Amygdala (tissue), 56 donors: ENCODE data around the gene KCNMB1.

Source experiments
- DNase-seq, 56 donors: peaks; one replicate each; lab custom pipeline; 2025; lab: John Stamatoyannopoulos, UW

KCNMB1 gene

GRCh38 chr5:170347022-170347567 is 42.1 kb downstream of the KCNMB1 start:
- no peak for DNase-seq

DNA sequence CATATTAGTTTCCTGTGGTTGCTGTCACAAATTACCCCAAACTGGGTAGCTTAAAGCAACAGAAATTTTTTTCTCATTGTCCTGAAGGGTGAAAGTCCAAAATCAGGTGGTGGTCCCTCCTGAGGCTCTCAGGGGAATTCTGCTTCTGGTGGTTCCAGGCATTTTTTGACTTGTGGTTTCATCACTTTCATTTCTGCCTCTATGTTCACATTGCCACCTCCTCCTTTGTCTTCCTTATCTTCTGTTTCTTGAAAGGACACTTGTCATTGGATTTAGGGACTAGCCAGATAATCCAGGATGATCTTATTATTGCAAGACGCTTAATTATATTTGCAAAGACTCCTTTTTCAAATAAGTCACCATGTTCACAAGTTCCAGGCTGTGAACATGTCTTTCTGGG is 43.2 kb downstream of the KCNMB1 start:
- no peak for DNase-seq

- no peak for DNase-seq
These were observed 46.0 kb downstream of the KCNMB1 start for GRCh38 chr5:170343177-170343576.

GRCh38 chr5:170342153-170342725 is 46.9 kb downstream of the KCNMB1 start:
- DNase-seq: no peak

DNA sequence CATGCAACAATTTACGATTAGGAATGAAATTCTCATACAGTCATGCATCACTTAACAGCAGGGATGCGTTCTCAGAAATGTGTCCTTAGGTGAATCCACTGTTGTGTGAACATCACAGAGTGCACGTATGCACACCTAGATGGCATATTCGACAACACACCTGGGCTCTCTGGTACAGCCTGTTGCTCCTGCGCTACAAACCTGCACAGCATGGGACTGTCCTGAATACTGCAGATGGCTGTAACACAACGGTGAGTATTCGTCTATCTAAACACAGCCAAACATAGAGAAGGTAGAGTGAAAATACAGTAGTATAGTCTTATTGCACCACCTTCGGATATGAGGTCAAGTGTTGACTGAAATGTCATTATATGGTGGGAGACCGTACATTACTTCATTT is 47.6 kb downstream of the KCNMB1 start:
- no peak for DNase-seq

GRCh38 chr5:170339780-170340167 is 49.4 kb downstream of the KCNMB1 start:
- no peak for DNase-seq

DNA sequence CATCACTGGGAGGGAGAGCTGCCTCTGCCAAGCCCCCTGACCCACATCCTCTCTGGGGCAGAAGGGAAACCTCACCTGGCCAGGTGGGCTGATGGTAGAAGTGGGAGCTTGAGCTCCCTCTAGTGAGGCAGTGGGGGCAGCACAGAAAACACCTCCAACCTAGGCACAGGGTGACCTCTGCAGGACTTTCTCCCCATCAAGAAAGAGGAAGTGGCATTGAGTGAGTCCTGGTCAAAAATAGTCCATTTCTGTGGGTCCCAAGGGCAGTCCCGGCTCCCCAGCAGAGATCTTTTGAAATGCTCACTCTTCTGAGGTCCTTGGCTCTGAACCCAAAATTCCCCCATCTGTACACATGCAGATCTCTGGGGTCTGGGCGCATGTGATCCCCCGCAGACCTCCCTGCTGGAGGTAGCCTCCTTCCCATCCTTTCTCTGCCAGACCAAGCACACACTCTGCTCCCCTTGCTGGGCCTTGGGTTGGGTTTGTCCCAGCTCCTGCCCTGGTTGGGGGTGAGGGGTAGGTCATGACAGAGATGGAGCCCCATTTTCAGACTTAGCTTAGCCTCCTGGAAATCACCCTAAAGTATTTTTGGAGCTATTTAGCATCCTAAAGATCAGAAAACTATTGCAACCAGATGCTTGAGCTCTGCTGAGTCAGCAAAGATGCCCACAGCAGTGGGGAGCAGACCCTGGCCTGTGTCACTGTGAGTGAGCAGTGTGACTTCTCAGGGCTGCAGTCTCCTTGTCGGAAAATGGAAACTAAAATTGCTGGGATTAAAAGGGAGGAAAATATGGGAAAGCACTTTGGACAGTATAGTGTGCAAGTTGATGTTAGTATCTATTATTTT is 50.0 kb downstream of the KCNMB1 start:
- peak in 1 of 56 donors; percentile 11 for DNase-seq

- no peak for DNase-seq
These were observed 50.9 kb downstream of the KCNMB1 start for GRCh38 chr5:170338291-170338690.

DNA sequence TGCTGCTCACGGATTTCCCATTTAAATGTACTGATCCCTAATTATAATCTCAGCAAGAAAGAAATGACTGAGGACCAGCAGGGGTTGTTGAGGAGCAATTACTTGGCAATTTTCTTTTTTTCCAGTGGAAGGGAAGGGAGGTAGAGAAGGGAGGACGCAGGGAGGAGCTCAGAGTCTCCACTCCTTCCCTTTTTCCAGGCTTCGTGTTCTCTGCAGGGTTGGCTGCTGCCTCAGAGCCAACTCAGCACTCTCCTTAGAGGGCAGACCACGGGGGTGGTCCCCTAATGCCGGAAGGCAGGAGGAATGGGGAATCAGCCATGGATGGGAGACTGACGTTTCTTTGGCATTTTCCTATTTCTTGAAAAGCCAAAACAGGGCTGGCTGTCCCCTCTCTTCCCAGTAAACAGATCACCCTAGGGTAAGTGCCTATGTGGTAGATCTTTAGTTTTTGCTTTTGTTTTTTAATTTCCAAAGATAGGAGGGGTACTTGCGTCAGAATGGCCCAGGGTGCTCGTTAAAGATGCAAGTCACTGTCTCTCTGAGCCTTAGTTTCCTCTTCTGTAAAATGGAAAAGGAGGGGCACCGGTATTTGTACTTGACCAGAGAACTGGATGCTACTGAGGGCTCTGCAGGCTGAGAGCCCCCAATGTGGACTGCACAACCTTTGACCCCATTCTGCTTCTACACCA is 52.0 kb downstream of the KCNMB1 start:
- no peak for DNase-seq

- DNase-seq: no peak
These were observed 53.1 kb downstream of the KCNMB1 start for GRCh38 chr5:170336065-170336464.

GRCh38 chr5:170334626-170335025 is 54.5 kb downstream of the KCNMB1 start:
- no peak for DNase-seq

DNA sequence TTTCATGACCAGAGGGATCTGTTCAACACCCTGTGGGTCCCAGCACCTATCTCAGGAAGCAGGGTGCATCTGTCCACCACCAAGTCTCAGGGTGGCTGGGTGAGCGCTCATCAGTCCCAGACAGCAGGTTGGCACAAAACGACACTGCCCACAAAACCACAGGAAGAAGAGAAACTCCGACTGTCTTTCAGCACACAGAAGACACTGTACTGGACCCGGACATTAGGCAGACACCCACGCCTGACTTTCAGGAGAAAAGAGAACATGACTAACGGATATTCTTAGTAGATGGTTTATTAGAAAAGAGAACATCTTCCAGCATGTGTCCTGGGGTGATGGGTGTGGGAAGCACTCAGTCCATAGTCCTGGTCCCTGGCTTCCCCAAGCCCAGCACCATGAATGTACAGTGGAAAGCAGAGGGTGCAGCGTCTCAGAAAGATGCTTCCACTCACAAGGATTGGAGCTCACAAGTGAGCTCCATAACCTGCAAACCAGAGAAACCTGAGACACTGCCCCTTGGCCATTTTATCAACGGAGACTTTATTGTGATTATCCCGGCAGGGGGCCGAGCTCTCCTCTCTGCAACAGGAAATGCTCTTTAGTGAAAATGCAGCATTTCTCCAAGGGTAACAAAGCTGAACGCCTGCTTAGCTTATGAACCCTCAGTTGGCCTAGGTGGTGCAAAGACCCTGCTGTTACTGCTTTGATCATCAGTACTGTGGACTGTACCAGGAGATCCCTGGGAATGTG is 55.8 kb downstream of the KCNMB1 start:
- peak in 2 of 56 donors; percentile 35 to 57 for DNase-seq

DNA sequence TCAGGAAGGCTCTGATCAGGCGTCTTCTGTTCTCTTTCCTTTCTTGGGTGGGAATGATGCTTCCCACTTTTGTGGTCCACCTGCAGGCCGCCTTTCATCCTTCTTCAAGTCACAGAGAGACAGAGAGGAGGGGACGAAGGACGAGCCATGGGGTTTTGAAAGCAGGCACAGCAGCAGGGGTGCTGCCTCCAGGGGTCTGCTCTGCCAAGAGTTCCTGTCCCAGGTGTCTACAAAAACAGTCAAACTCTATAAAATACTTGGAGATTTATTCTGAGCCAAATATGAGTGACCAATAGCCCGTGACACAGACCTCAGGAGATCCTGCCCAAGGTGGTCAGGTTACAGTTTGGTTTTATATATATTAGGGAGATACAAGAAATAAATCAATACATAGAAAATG is 57.1 kb downstream of the KCNMB1 start:
- DNase-seq: no peak

- DNase-seq: no peak
These were observed 58.6 kb downstream of the KCNMB1 start for GRCh38 chr5:170330568-170331054.

DNA sequence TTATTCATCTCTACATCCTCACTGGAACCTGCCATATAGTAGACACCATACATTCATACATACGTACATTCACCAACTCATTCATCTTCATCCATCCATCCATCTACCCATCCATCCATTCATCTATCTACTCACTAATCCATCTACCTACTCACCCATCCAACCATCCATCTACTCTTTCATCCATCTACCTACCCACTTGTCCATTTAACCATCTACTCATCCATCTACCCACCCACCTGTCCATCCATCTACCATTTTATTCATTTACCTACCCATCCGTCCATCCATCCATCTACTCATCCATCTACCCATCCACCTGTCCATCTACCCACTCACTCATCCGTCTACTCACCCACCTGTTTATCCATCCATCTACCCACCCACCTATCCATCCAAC is 59.6 kb downstream of the KCNMB1 start:
- no peak for DNase-seq

DNA sequence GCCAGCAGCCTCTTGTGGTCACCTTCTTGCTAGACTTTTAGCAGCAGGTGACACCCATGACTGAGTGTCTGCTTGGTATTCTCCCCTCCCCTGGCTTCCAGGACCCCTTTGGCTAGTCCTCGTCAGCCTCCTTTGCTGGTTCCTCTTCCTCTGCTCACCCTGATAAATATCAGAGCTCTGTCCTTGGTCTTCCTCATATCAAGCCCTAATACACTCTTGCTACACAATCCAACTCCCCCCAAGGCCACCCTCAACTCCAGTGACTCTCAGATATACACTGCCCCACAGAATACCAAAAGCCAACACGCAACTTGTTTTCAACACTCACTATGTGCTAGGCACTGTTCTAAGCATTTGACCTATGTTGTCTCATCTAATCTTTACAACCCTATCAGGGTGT is 61.3 kb downstream of the KCNMB1 start:
- no peak for DNase-seq

- no peak for DNase-seq
These were observed 62.0 kb downstream of the KCNMB1 start for GRCh38 chr5:170327168-170327567.
